Progenitor cell of endocrine pancreas (in vitro differentiated cells): ENCODE measurements around the gene ZNF592. TPM values are rescaled to one million over a fixed set of nuclear protein-coding genes. Genes with fewer than 3 reads are reported as not detected.

Experiments
- DNase-seq: peaks from one replicate; pipeline ENCODE4 v3.0.0; 2021; ENCODE audit warnings: low spot score; ENCODE audit not compliant: unreplicated experiment
- H3K27ac Mint-ChIP-seq: 2 replicates; pipeline ENCODE4 v1.8.0; 2021; ENCODE audit warnings: mild to moderate bottlenecking, moderate library complexity, mixed read lengths
- H3K27me3 Mint-ChIP-seq: 2 replicates; pipeline ENCODE4 v1.8.0; 2021; ENCODE audit warnings: mixed read lengths
- H3K36me3 Mint-ChIP-seq: 2 replicates; pipeline ENCODE4 v1.8.0; 2022; ENCODE audit warnings: mixed read lengths; ENCODE audit not compliant: insufficient read depth
- H3K4me1 Mint-ChIP-seq: 2 replicates; pipeline ENCODE4 v1.8.0; 2021; ENCODE audit warnings: low read depth, mixed read lengths
- H3K4me3 Mint-ChIP-seq: 2 replicates; pipeline ENCODE4 v1.8.0; 2021; ENCODE audit warnings: low read depth, mild to moderate bottlenecking, moderate library complexity, mixed read lengths
- H3K9me3 Mint-ChIP-seq: 2 replicates; pipeline ENCODE4 v1.8.0; 2021; ENCODE audit warnings: low read depth, mixed read lengths
- CTCF ChIP-seq: fragments of 200-600 bp; sonication (generic); IDR thresholded peaks from one replicate; pipeline ENCODE4 v1.5.0; 2021; ENCODE audit warnings: antibody characterized with exemption, mild to moderate bottlenecking; ENCODE audit not compliant: unreplicated experiment
- total RNA-seq: library from RNA; stranded (reverse); gene quantifications from 2 replicates; pipeline ENCODE4 v1.2.1, GENCODE V29; 2021

The ZNF592 gene
- total RNA-seq, 1 donor from 2014 or later = 40.5 TPM

GRCh38 chr15:84826369-84826823 is 78.0 kb downstream of the ZNF592 start:
- H3K4me1 Mint-ChIP-seq = peaks cover 14% of the 10 kb centered on the region
- peaks cover 28% of the 10 kb centered on the region for H3K36me3 Mint-ChIP-seq
- H3K9me3 Mint-ChIP-seq = no peaks in the 10 kb centered on the region
- no peak overlapping the region for H3K27ac Mint-ChIP-seq
- H3K4me3 Mint-ChIP-seq = no peak overlapping the region
- peak; percentile 46 for TF ChIP-seq CTCF
- DNase-seq = no peak
- H3K27me3 Mint-ChIP-seq = no peaks in the 10 kb centered on the region

GRCh38 chr15:84827246-84827645 is 78.9 kb downstream of the ZNF592 start:
- H3K4me3 Mint-ChIP-seq = no peak overlapping the region
- H3K27ac Mint-ChIP-seq = no peak overlapping the region
- TF ChIP-seq CTCF = no peak
- no peaks in the 10 kb centered on the region for H3K9me3 Mint-ChIP-seq
- no peaks in the 10 kb centered on the region for H3K27me3 Mint-ChIP-seq
- no peak for DNase-seq
- H3K4me1 Mint-ChIP-seq = peaks cover 8% of the 10 kb centered on the region
- peaks cover 23% of the 10 kb centered on the region for H3K36me3 Mint-ChIP-seq

- Mint-ChIP-seq H3K36me3 (peaks cover 29% of the 10 kb centered on the region), H3K27ac (no peak overlapping the region), H3K4me1 (peaks cover 6% of the 10 kb centered on the region), H3K9me3 (no peaks in the 10 kb centered on the region), H3K27me3 (no peaks in the 10 kb centered on the region), H3K4me3 (no peak overlapping the region)
- DNase-seq = no peak
- no peak for TF ChIP-seq CTCF
Observed at GRCh38 chr15:84828086-84828908, 79.9 kb downstream of the ZNF592 start.

GRCh38 chr15:84829428-84829827 is 81.0 kb downstream of the ZNF592 start:
- Mint-ChIP-seq H3K9me3 (no peaks in the 10 kb centered on the region), H3K27me3 (no peaks in the 10 kb centered on the region), H3K36me3 (peaks cover 25% of the 10 kb centered on the region), H3K4me1 (peaks cover 3% of the 10 kb centered on the region), H3K27ac (no peak overlapping the region), H3K4me3 (no peak overlapping the region)
- TF ChIP-seq CTCF = no peak
- DNase-seq = no peak

GRCh38 chr15:84830036-84830435 is 81.6 kb downstream of the ZNF592 start:
- Mint-ChIP-seq H3K4me3 (no peak overlapping the region), H3K4me1 (peaks cover 3% of the 10 kb centered on the region), H3K27me3 (no peaks in the 10 kb centered on the region), H3K27ac (no peak overlapping the region), H3K36me3 (peaks cover 25% of the 10 kb centered on the region), H3K9me3 (no peaks in the 10 kb centered on the region)
- no peak for TF ChIP-seq CTCF
- DNase-seq = no peak
